Activated CD4-positive, alpha-beta T cell treated with anti-CD3 and anti-CD28 coated beads, Interleukin-2, Interleukin-4, amounts not matched to agents 100 ng/mL and 50 ng/mL, durations not matched to agents 16 hours and 8 hours (primary cell): ENCODE measurements around the gene ZBTB7C.

Experiments
- DNase-seq: peaks from one replicate; pipeline ENCODE4 v3.0.0-alpha.2; 2020; ENCODE audit warnings: low spot score

Gene ZBTB7C

GRCh38 chr18:48418539-48419276 lies 9.5 kb upstream of the ZBTB7C start:
- no peak for DNase-seq

- DNase-seq = no peak
Measured at GRCh38 chr18:48417985-48418384, 8.8 kb upstream of the ZBTB7C start.

- no peak for DNase-seq
Measured at GRCh38 chr18:48413342-48413741, 4.2 kb upstream of the ZBTB7C start.

- DNase-seq = peak; percentile 41
Measured at GRCh38 chr18:48412339-48412929, 3.3 kb upstream of the ZBTB7C start.

- DNase-seq = peak; percentile 82
Measured at GRCh38 chr18:48410095-48410920, 1.1 kb upstream of the ZBTB7C start.

- DNase-seq = no peak
Measured at GRCh38 chr18:48409591-48410094, 460 bp upstream of the ZBTB7C start.

GRCh38 chr18:48408111-48408726 lies 964 bp downstream of the ZBTB7C start:
- DNase-seq = no peak

GRCh38 chr18:48407358-48407757 lies 1.8 kb downstream of the ZBTB7C start:
- no peak for DNase-seq

- no peak for DNase-seq
Measured at GRCh38 chr18:48405978-48406377, 3.2 kb downstream of the ZBTB7C start.

- peak; percentile 32 for DNase-seq
Measured at GRCh38 chr18:48404716-48405507, 4.3 kb downstream of the ZBTB7C start.

- DNase-seq = no peak
Measured at GRCh38 chr18:48402953-48403352, 6.2 kb downstream of the ZBTB7C start.

- DNase-seq = no peak
Measured at GRCh38 chr18:48399303-48400075, 9.7 kb downstream of the ZBTB7C start.

- no peak for DNase-seq
Measured at GRCh38 chr18:48398074-48398473, 11.1 kb downstream of the ZBTB7C start.

GRCh38 chr18:48397021-48397420 lies 12.2 kb downstream of the ZBTB7C start:
- no peak for DNase-seq

- DNase-seq = no peak
Measured at GRCh38 chr18:48396561-48396960, 12.6 kb downstream of the ZBTB7C start.

- no peak for DNase-seq
Measured at GRCh38 chr18:48395646-48396045, 13.5 kb downstream of the ZBTB7C start.

- DNase-seq = no peak
Measured at GRCh38 chr18:48394176-48394575, 15.0 kb downstream of the ZBTB7C start.

- DNase-seq = no peak
Measured at GRCh38 chr18:48393776-48394175, 15.4 kb downstream of the ZBTB7C start.

GRCh38 chr18:48393170-48393569 lies 16.0 kb downstream of the ZBTB7C start:
- DNase-seq = no peak

- no peak for DNase-seq
Measured at GRCh38 chr18:48392268-48392667, 16.9 kb downstream of the ZBTB7C start.

- no peak for DNase-seq
Measured at GRCh38 chr18:48391868-48392267, 17.3 kb downstream of the ZBTB7C start.
